GM21390 (cell line): Measurements from ENCODE around the gene LCE2C.

Experiments
- ATAC-seq: cut with Tn5 transposase; IDR thresholded peaks from one replicate; pipeline ENCODE4 v1.9.1; 2021; ENCODE audit not compliant: unreplicated experiment

Gene LCE2C

GRCh38 chr1:152718238-152718637 is 43.2 kb downstream of the LCE2C start:
- ATAC-seq: no peak

GRCh38 chr1:152725261-152725660 is 50.2 kb downstream of the LCE2C start:
- ATAC-seq: no peak
